IMR-90 (cell line): ENCODE data around the gene CDHR2. TPM values are rescaled to one million over a fixed set of nuclear protein-coding genes. Genes with fewer than 3 reads are reported as not detected.

ENCODE experiments used
- ATAC-seq: fragments of 200-7000 bp; cut with Tn5 transposase; 2 replicates; pipeline ENCODE4 v1.9.1; 2020; ENCODE audit warnings: low read depth, mild to moderate bottlenecking, moderate library complexity
- BruUV-seq: library from RNA; stranded (reverse); fragments of 400-500 nt; replicated peaks from 2 replicates; lab custom pipeline; 2021; lab: Mats Ljungman, UMichigan
- CTCF ChIA-PET: fragments of 300-600 bp; formaldehyde crosslinking; extraction: SDS; loops from one replicate; lab custom pipeline; 2021; ENCODE audit warnings: antibody characterized with exemption; lab: Yijun Ruan, JAX
- POLR2A ChIA-PET: fragments of 300-600 bp; sonication (Branson Sonifier 250); formaldehyde crosslinking; loops from one replicate; lab custom pipeline; 2022; ENCODE audit warnings: antibody characterized with exemption; ENCODE audit not compliant: unreplicated experiment; lab: Charles Lee
- DNase-seq: peaks from one replicate; pipeline ENCODE4 v3.0.0; 2013
- H2AFZ ChIP-seq: replicated peaks from 2 replicates; pipeline ENCODE3; 2013; ENCODE audit warnings: low read length, mild to moderate bottlenecking; ENCODE audit not compliant: poor library complexity
- H2AK5ac ChIP-seq: 2 replicates; pipeline ENCODE4 v1.6.1; 2013; ENCODE audit warnings: low read depth, low read length, inconsistent platforms
- H2AK9ac ChIP-seq: replicated peaks from 2 replicates; pipeline ENCODE3; 2013; ENCODE audit warnings: mild to moderate bottlenecking, low read depth, low read length, moderate library complexity; ENCODE audit not compliant: poor library complexity
- H2BK120ac ChIP-seq: 2 replicates; pipeline ENCODE4 v1.6.1; 2013; ENCODE audit warnings: low read depth, low read length, inconsistent platforms
- H2BK15ac ChIP-seq: 3 replicates; pipeline ENCODE4 v1.6.1; 2013; ENCODE audit warnings: low read depth, low read length, inconsistent platforms
- H2BK20ac ChIP-seq: 2 replicates; pipeline ENCODE4 v1.6.1; 2013; ENCODE audit warnings: low read depth, mild to moderate bottlenecking, inconsistent platforms, low read length, moderate library complexity
- H2BK5ac ChIP-seq: 2 replicates; pipeline ENCODE4 v1.6.1; 2013; ENCODE audit warnings: mild to moderate bottlenecking, low read depth, low read length, inconsistent platforms; ENCODE audit not compliant: poor library complexity, severe bottlenecking
- H3K14ac ChIP-seq: replicated peaks from 2 replicates; pipeline ENCODE4 v1.6.1; 2013; ENCODE audit warnings: low read depth, low read length, inconsistent platforms
- H3K18ac ChIP-seq: 2 replicates; pipeline ENCODE4 v1.6.1; 2013; ENCODE audit warnings: low read depth, low read length, control low read depth
- H3K23ac ChIP-seq: 2 replicates; pipeline ENCODE4 v1.6.1; 2013; ENCODE audit warnings: low read depth, low read length, inconsistent platforms
- H3K27ac ChIP-seq: 2 replicates; pipeline ENCODE4 v1.5.1; 2013; ENCODE audit warnings: mild to moderate bottlenecking, control low read depth, low read length; ENCODE audit not compliant: insufficient read depth
- H3K27me3 ChIP-seq: 2 replicates; pipeline ENCODE4 v1.6.1; 2013; ENCODE audit warnings: low read length; ENCODE audit not compliant: control insufficient read depth, insufficient read depth
- H3K36me3 ChIP-seq: 2 replicates; pipeline ENCODE4 v1.6.1; 2013; ENCODE audit warnings: low read length, mixed read lengths; ENCODE audit not compliant: control insufficient read depth, insufficient read depth
- H3K4ac ChIP-seq: 2 replicates; pipeline ENCODE4 v1.6.1; 2013; ENCODE audit warnings: low read depth, low read length, inconsistent platforms
- H3K4me1 ChIP-seq: 2 replicates; pipeline ENCODE4 v1.6.1; 2013; ENCODE audit warnings: low read length, mixed read lengths; ENCODE audit not compliant: control insufficient read depth, insufficient read depth
- H3K4me2 ChIP-seq: 2 replicates; pipeline ENCODE4 v1.6.1; 2013; ENCODE audit warnings: low read depth, mild to moderate bottlenecking, control low read depth, low read length, moderate library complexity
- H3K4me3 ChIP-seq: 2 replicates; pipeline ENCODE4 v1.5.1; 2013; ENCODE audit warnings: low read depth, mild to moderate bottlenecking, control low read depth, low read length, moderate library complexity; ENCODE audit not compliant: insufficient read depth
- H3K56ac ChIP-seq: 2 replicates; pipeline ENCODE4 v1.6.1; 2013; ENCODE audit warnings: low read length, inconsistent platforms; ENCODE audit not compliant: insufficient read depth; ENCODE audit errors: extremely low read depth
- H3K79me1 ChIP-seq, 2 experiments: 2 replicates each; pipeline ENCODE4 v1.6.1; 2013; ENCODE audit warnings: low read length in 2 of 2, inconsistent platforms in 1 of 2, low read depth in 1 of 2
- H3K9ac ChIP-seq: 2 replicates; pipeline ENCODE4 v1.6.1; 2013; ENCODE audit warnings: low read depth, low read length, control low read depth
- H3K9me1 ChIP-seq: 2 replicates; pipeline ENCODE4 v1.6.1; 2013; ENCODE audit warnings: low read length, inconsistent platforms; ENCODE audit not compliant: insufficient read depth
- H3K9me3 ChIP-seq: 2 replicates; pipeline ENCODE4 v1.6.1; 2013; ENCODE audit warnings: low read length; ENCODE audit not compliant: control insufficient read depth, insufficient read depth
- H4K20me1 ChIP-seq: 2 replicates; pipeline ENCODE4 v1.6.1; 2013; ENCODE audit warnings: low read length, inconsistent platforms; ENCODE audit not compliant: insufficient read depth
- H4K5ac ChIP-seq: 2 replicates; pipeline ENCODE4 v1.6.1; 2013; ENCODE audit warnings: mild to moderate bottlenecking, low read depth, low read length, control low read depth
- H4K8ac ChIP-seq, 2 experiments: 2 replicates each; pipeline ENCODE4 v1.6.1; 2013; ENCODE audit warnings: low read depth in 2 of 2, low read length in 2 of 2, control low read depth in 1 of 2, inconsistent platforms in 1 of 2
- H4K91ac ChIP-seq: 2 replicates; pipeline ENCODE4 v1.6.1; 2013; ENCODE audit warnings: low read depth, low read length, inconsistent platforms; ENCODE audit not compliant: insufficient read depth
- CEBPB ChIP-seq: IDR thresholded peaks from 2 replicates; pipeline ENCODE4 v1.6.1; 2012; ENCODE audit warnings: low read depth, low read length, improper control_type of control experiment
- MAFK ChIP-seq: IDR thresholded peaks from 2 replicates; pipeline ENCODE4 v1.6.1; 2012; ENCODE audit warnings: low read depth, low read length, improper control_type of control experiment
- MXI1 ChIP-seq: IDR thresholded peaks from 2 replicates; pipeline ENCODE4 v1.6.1; 2012; ENCODE audit warnings: low read depth, mild to moderate bottlenecking, low read length, moderate library complexity, borderline replicate concordance
- NFE2L2 ChIP-seq: fragments of 150-350 bp; IDR thresholded peaks from 2 replicates; pipeline ENCODE4 v1.6.1; 2016; ENCODE audit warnings: low read depth, mild to moderate bottlenecking, low read length
- RFX5 ChIP-seq: IDR thresholded peaks from 2 replicates; pipeline ENCODE4 v1.8.0; 2012; ENCODE audit warnings: low read depth, mild to moderate bottlenecking, low read length, moderate library complexity
- SMC3 ChIP-seq: fragments of 150-350 bp; IDR thresholded peaks from 2 replicates; pipeline ENCODE4 v1.6.1; 2016; ENCODE audit warnings: low read depth, mild to moderate bottlenecking, antibody characterized with exemption, low read length, moderate library complexity
- WGBS, 2 experiments: methylation state at CpG; one replicate each; pipeline versions ENCODE4 v1.1.5 to v1.1.7; 2013; ENCODE audit warnings: missing lambda C conversion rate in 2 of 2; ENCODE audit not compliant: insufficient read length in 1 of 2; ENCODE audit errors: extremely low coverage in 2 of 2; 5-methylcytosine and 5-hydroxymethylcytosine counted together
- dilution Hi-C: fragments of 300-500 bp; cut with HindIII; formaldehyde crosslinking; loops from one replicate; pipeline ENCODE4 v1.14.3; 2018; ENCODE audit warnings: low sequenced_read_pairs; ENCODE audit not compliant: unreplicated experiment
- in situ Hi-C: fragments of 300-500 bp; cut with MboI; formaldehyde crosslinking; loops from 3 replicates; pipeline ENCODE4 v1.14.3; 2019; ENCODE audit warnings: low sequenced_read_pairs, inconsistent platforms, mixed read lengths
- intact Hi-C: fragments of 100-400 bp; cut with micrococcal nuclease; formaldehyde crosslinking; loops from 2 replicates; pipeline ENCODE4 v1.10.0; 2022
- polyA plus RNA-seq, 3 experiments: library from polyadenylated mRNA; depleted of rRNA; stranded (reverse); fragments of >200 nt; gene quantifications; 2 replicates each; pipeline ENCODE4 v1.2.3, GENCODE V29; 2012; ENCODE audit warnings: low replicate concordance in 1 of 3
- total RNA-seq: library from RNA; depleted of rRNA; stranded (reverse); fragments of >200 nt; gene quantifications from 2 replicates; pipeline ENCODE4 v1.2.3, GENCODE V29; 2012

CDHR2 gene
- total and polyA plus RNA-seq, 2 of the 4 experiments (the other 2 are of a cell fraction), result not detected

GRCh38 chr5:176540956-176541337 lies 8.2 kb upstream of the CDHR2 start:
- no peak for DNase-seq
- no peak overlapping the region for H2BK20ac ChIP-seq
- WGBS, 2 experiments, result 94% methylated on average over 7 of the region's 8 CpGs; no CpG with 5 or more reads in 1 of the 2 experiments
- 0 out of 2 replicates have a peak overlapping the region, but pooled peaks have one; percentile 15 for H3K14ac ChIP-seq
- no peak overlapping the region for H4K91ac ChIP-seq
- H4K8ac ChIP-seq, result peak overlapping the region in 1 of 2 experiments; percentile 76; a peak in 1 of 4 replicates
- no TSS peak for BruUV-seq
- no peak overlapping the region for H2BK120ac ChIP-seq
- H2AK5ac ChIP-seq, result peak overlapping the region; percentile 48; the same call in 1 of the 2 replicates
- H3K27ac ChIP-seq, result no peak overlapping the region
- peaks cover 3 to 5% of the 10 kb centered on the region in 2 experiments; a peak in 3 of 4 replicates for H3K79me1 ChIP-seq
- intact Hi-C loops (no loop called here), dilution Hi-C loops (no loop called here), in situ Hi-C loops (no loop called here)
- ChIA-PET POLR2A (no interaction called here), CTCF (no interaction called here)
- peak overlapping the region; percentile 61 for H2AFZ ChIP-seq
- peaks cover 9% of the 10 kb centered on the region for H3K4me1 ChIP-seq
- H2AK9ac ChIP-seq, result peak overlapping the region; percentile 88
- H3K23ac ChIP-seq, result no peak overlapping the region
- H4K20me1 ChIP-seq, result no peaks in the 10 kb centered on the region
- no peak overlapping the region for H4K5ac ChIP-seq
- no peak overlapping the region for H2BK5ac ChIP-seq
- H3K4ac ChIP-seq, result peak overlapping the region; percentile 36
- no peak for ATAC-seq
- TF ChIP-seq RFX5, result no peak
- TF ChIP-seq CEBPB, result no peak
- TF ChIP-seq SMC3, result no peak
- no peak for TF ChIP-seq NFE2L2
- TF ChIP-seq MXI1, result no peak
- TF ChIP-seq MAFK, result no peak
- no peak overlapping the region for H3K56ac ChIP-seq
- no peaks in the 10 kb centered on the region for H3K9me3 ChIP-seq
- H3K27me3 ChIP-seq, result no peaks in the 10 kb centered on the region
- H3K36me3 ChIP-seq, result no peaks in the 10 kb centered on the region
- no peak overlapping the region for H3K9ac ChIP-seq
- H3K4me3 ChIP-seq, result no peak overlapping the region
- H3K18ac ChIP-seq, result no peak overlapping the region
- H2BK15ac ChIP-seq, result no peak overlapping the region
- no peaks in the 10 kb centered on the region for H3K9me1 ChIP-seq
- H3K4me2 ChIP-seq, result no peak overlapping the region
